HG02678 (cell line): ENCODE data around the gene CYP27A1.

Experiments used
- ATAC-seq: cut with Tn5 transposase; IDR thresholded peaks from one replicate; pipeline ENCODE4 v1.9.1; 2021; ENCODE audit warnings: mild to moderate bottlenecking, moderate library complexity; ENCODE audit not compliant: unreplicated experiment

Gene CYP27A1

DNA sequence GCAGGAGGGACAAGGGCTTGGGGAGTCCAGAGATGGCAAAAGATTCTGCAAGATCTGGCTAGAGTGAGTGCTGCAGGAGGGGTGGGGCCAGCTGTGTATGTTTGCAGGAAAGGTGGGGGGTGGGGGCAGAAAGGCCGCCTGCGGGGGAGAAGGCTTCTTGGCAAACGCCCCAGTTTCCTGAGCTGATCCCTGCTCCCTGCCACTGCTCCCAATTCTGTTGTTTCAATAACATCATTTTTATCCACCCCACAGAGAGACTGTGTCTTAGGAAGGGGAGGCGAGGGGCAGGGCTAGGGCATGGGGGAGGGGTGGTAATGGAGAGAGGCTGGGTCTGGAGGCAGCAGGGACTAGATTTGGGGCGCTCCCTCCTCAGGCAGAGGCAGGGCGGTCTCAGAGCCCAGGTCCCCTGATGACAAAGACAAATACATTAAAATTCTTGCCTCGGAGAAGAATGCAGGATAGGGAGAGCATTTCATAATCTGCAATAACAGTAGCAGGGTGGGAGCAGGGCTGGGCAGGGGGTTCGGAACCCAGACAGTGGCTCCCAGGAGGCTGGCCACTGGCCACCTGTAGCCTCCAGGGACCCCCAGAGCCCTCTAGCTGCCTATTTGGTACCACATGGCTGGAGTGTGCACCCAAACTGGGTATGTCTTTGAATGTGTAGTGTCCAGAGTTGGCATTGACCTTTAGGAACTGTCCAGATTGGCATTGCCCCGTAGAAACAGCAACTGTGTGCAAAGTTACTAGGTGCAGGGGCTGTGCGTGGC is 75.6 kb downstream of the CYP27A1 start:
- ATAC-seq, result no peak

DNA sequence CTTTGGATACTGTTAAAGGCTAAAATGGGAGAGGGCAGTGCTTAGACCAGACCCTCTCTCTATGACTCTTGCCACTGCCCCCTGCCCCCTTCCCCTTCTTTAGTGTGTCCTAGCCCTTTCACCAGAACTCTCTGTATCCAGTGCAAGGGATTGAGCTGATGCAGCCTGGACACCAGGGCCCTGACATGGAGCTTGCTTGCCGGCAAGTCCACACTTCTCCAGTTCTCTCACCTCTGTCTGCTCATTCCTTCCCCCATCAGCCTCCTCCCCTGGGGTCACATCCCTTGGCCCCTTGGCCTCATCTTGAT is 76.1 kb downstream of the CYP27A1 start:
- no peak for ATAC-seq

DNA sequence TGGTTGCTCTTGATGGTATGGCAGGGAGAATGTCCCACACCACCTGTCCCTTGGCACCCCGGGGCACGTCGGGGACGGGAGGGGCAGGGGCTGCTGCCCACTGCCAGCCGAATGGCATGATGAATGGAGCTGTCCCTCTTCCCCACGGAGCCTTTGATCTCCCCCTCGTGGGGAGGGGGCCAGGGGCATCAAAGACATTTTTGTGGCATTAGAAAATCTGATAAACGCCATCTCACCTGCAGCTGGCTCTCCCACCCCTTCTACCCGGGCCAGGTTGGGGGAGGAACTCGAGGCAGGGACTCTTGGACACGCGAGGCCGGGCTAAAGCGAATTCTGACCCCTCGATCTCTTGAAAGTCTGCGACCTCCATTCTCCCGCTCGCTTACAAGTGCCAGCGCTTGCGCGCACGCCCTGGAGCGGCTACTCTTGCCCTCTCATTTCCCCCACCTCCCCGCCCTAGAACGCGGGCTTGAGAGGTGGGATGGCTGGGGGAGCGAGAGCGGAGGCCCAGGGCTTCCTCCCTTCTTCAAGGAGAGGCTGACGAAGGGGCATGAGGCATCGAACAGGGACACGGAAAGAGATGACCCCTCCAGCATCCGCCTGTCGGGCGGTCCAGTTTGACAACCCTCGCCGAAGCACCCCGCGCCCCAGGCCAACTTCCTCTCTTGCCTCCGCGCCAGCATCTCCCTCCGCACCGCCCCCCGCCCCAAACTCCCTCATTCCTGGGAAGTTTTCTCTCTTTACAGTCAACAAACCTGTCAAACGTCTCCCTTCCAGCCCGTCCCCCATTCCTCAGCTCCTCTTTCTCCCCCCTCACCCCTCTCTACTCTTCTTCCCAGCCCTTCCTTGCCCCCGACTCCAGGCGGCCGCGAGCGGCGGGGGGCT is 77.0 kb downstream of the CYP27A1 start:
- no peak for ATAC-seq

DNA sequence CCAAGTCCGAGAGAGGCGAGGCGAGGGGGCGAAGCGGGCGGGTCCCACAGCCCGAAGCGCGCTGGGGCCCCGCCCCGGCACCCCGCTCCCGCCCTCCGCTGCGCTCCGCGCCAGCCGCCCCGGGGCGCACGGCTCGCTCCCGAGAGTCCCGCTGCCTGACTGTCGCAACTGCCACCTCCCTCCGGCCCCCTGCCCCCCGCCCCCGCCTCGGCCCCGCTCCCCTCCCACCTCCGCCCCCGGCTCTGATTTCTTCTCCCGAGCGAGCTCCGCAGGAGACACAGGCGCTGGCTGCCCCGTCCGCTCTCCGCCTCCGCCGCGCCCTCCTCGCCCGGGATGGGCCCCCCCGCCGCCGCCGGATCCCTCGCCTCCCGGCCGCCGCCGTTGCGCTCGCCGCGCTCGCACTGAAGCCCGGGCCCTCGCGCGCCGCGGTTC is 77.6 kb downstream of the CYP27A1 start, which contains the start of gene WNT6:
Gene WNT6 (plus strand): TSS at position 250 of the 432 bp plus-strand sequence. CDS start 233 bp downstream, outside the sequence.
- no peak for ATAC-seq

DNA sequence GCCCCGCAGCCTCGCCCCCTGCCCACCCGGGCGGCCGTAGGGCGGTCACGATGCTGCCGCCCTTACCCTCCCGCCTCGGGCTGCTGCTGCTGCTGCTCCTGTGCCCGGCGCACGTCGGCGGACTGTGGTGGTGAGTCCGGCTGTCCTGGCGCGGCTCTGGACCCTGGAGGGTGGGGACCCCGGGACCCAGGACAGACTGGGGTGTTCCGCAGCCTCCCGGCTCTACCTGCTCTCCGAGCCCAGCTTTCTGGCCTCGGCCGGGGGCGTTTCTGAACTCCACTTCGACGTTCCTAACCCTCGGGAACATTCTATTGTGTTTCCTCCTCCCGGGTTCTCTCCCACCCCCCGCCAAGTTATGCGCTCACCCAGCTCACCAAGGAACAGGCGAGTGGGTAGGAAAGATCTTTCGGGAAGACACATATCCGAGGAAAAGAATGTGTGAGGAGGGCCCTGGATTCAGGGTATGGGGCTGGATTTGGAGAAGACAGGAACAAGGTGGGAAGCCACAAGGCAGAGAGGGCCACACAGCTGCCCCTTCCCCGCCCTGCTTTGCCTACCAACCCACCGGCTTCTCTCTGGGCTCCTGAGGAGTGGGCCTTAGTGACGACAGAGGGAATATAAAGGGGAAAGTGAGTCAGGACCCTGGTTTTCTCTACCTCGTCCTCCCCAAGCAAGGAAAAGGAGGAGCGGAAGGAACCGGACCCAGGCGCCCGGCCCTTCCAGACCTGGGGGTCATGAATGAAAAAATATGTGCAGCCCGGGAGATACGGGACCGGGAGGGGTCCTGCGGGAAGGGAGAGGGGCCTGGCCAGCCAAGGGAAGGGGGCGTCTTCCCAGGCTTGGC is 78.3 kb downstream of the CYP27A1 start:
- ATAC-seq, result no peak

DNA sequence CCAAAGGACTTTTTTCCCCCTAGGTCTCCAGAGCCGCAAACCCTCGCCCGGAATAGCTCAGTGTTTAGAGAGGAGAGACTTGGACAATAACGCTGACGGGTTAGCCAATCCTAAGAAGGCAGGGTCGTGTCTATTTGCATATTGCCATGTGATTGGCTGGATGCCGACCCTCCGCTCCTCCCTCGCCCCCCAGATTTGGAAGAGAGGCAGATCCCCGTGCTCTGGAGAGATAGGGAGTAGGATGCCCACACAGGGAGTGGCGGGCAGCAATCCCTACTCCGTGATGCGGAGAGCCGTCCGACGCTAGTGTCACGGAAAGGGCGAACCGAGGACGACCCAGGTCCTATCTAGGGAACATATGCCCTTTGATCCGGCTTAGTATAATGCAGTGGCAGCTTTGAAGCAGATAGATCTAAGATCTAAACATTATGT is 79.0 kb downstream of the CYP27A1 start:
- no peak for ATAC-seq

DNA sequence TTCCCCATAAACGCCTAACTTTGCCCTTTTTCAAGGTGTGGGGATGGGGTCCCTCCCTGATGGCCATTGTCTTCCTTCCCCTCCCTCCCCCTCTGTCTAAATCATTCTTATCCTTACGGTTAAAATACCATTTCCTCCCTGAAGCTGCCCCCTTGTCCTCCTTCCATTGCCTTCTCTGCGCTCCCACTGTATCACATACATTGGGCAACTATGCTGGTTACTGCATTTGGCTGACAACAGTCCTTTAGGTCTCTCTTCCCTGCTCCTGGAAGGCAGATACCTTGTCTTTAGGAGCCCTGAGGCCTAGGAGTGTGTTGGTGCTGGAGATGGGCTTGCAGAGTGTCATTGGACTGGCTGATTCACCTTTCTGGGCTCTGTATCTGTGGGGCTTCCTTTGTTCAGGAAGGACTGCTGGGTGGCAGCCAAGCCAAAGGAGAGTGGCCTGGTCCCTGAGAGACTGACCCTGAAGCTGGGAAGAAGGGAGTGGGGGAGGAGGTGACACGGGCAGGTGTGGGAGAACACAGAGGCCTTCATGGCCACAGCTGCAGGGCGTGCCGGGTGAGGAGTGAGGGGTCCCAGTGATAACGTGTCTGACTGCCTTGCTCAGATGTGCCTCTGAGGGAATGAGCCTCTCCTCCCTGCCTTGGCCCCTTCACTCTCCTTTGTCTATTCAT is 79.8 kb downstream of the CYP27A1 start:
- ATAC-seq, result no peak

DNA sequence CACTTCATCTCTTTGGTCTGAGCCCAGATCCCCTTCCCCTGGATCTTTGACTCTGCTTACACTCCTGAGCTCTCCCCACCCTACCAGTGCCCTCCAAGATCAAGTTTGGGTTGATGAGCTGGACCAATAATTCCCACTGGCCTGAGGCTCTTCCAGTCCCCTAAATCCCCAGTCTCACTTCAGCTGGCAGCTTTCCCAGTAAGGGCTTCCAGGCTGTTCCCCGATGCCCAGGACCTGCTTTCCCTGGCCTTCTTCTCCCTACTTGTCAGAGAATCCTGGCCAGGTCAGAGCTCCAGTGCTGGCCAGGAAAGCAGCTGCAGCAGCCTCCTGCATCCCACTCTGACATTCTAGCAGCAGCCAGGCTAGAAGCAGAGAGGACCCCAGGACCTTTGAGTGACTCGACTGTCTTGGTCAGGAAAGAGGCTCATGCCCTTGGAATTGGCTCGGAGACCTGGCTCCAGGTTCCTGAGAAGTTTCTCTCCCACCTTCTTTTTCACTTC is 81.1 kb downstream of the CYP27A1 start:
- ATAC-seq, result no peak
